HUES64 (cell line): ENCODE results near the gene BUB1B.

Experiments
- H3K27ac ChIP-seq: 2 replicates; pipeline ENCODE4 v1.7.0; 2013; ENCODE audit warnings: low read depth, low read length, inconsistent platforms
- H3K27me3 ChIP-seq: 2 replicates; pipeline ENCODE4 v1.6.1; 2013; ENCODE audit warnings: mild to moderate bottlenecking, low read length; ENCODE audit not compliant: insufficient read depth
- H3K36me3 ChIP-seq: 2 replicates; pipeline ENCODE4 v1.6.1; 2013; ENCODE audit warnings: mild to moderate bottlenecking, low read length; ENCODE audit not compliant: insufficient read depth
- H3K4me1 ChIP-seq: 2 replicates; pipeline ENCODE4 v1.6.1; 2013; ENCODE audit warnings: mild to moderate bottlenecking, low read length, moderate library complexity; ENCODE audit not compliant: insufficient read depth
- H3K4me3 ChIP-seq: 2 replicates; pipeline ENCODE4 v1.5.1; 2013; ENCODE audit warnings: mild to moderate bottlenecking, low read length, moderate library complexity
- H3K9ac ChIP-seq: 2 replicates; pipeline ENCODE4 v1.6.1; 2013; ENCODE audit warnings: mild to moderate bottlenecking, low read depth, low read length
- H3K9me3 ChIP-seq: 2 replicates; pipeline ENCODE4 v1.6.1; 2013; ENCODE audit warnings: low read depth, low read length; ENCODE audit not compliant: insufficient read depth
- WGBS: fragments of 150-250, 120-280 bp; methylation state at CpG from one replicate; pipeline ENCODE4 v1.1.7; 2013; ENCODE audit warnings: missing lambda C conversion rate; 5-methylcytosine and 5-hydroxymethylcytosine counted together

The BUB1B gene

GRCh38 chr15:40264321-40265153, 103.7 kb downstream of the BUB1B start:
- Histone ChIP-seq H3K4me1 (peaks cover 2% of the 10 kb centered on the region; the same call in 1 of the 2 replicates), H3K4me3 (no peak overlapping the region), H3K27me3 (no peaks in the 10 kb centered on the region), H3K9ac (no peak overlapping the region), H3K27ac (no peak overlapping the region), H3K9me3 (no peaks in the 10 kb centered on the region), H3K36me3 (no peaks in the 10 kb centered on the region)
- WGBS, result 89% methylated on average over 16 of the region's 16 CpGs

DNA sequence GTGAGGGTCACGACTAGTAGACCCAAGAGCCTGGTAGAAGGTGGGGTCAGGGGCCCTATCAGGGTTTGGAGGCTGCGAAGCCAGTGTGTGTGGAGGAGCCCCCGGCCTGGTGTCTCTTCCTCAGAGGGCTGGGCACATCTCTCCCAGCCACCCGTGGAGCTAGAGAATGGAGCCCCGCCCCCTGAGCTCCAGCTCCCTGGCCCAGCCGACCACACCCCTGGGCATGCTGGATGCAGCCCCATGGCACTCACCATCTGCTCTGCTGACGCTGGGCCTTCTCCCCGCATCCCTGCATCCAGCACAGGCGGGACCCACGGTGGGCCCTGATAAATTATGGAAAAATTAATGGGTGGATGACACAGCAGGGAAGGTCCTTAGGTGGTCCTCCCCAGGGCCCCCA, 104.5 kb downstream of the BUB1B start:
- Histone ChIP-seq H3K4me3 (no peak overlapping the region), H3K9ac (no peak overlapping the region), H3K27ac (no peak overlapping the region), H3K36me3 (no peaks in the 10 kb centered on the region), H3K4me1 (peaks cover 2% of the 10 kb centered on the region; the same call in 1 of the 2 replicates), H3K27me3 (no peaks in the 10 kb centered on the region), H3K9me3 (no peaks in the 10 kb centered on the region)
- WGBS, result 80% methylated on average over 10 of the region's 10 CpGs

DNA sequence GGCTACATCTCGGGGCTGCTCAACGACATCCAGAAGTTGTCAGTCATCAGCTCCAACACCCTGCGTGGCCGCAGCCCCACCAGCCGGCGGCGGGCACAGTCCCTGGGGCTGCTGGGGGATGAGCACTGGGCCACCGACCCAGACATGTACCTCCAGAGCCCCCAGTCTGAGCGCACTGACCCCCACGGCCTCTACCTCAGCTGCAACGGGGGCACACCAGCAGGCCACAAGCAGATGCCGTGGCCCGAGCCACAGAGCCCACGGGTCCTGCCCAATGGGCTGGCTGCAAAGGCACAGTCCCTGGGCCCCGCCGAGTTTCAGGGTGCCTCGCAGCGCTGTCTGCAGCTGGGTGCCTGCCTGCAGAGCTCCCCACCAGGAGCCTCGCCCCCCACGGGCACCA, 105.0 kb downstream of the BUB1B start:
- Histone ChIP-seq H3K27ac (no peak overlapping the region), H3K27me3 (no peaks in the 10 kb centered on the region), H3K9ac (no peak overlapping the region), H3K4me1 (peaks cover 2% of the 10 kb centered on the region; the same call in 1 of the 2 replicates), H3K36me3 (no peaks in the 10 kb centered on the region), H3K4me3 (no peak overlapping the region), H3K9me3 (no peaks in the 10 kb centered on the region)
- WGBS, result 95% methylated on average over 20 of the region's 20 CpGs

DNA sequence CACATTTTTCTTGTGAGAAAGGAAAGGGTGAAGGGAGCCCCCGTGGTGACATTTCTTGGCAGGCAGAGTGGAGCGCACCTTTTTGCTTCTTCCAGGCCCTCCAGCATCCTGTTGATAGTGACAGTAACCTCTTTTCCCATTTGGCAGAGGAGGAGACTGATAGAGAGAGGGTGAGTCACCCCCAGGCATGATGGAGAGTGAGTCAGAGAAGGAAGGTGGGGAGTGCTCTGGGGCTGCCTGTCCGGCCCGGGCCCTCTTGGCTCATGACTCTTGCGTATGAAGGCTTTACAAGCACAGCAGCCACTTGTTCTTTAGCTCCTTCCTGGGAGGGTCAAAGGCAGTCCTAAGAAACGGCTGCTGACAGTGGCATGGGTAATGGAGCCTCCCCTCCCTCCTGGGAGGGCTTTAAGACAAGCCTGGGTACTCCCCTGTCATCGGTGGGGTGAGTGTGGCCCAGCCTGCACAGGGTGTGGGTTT, 106.0 kb downstream of the BUB1B start:
- peaks cover 2% of the 10 kb centered on the region; the same call in 1 of the 2 replicates for H3K4me1 ChIP-seq
- H3K4me3 ChIP-seq, result no peak overlapping the region
- 60% methylated on average over 7 of the region's 7 CpGs for WGBS
- no peak overlapping the region for H3K27ac ChIP-seq
- no peaks in the 10 kb centered on the region for H3K27me3 ChIP-seq
- H3K9ac ChIP-seq, result no peak overlapping the region
- no peaks in the 10 kb centered on the region for H3K9me3 ChIP-seq
- H3K36me3 ChIP-seq, result no peaks in the 10 kb centered on the region

DNA sequence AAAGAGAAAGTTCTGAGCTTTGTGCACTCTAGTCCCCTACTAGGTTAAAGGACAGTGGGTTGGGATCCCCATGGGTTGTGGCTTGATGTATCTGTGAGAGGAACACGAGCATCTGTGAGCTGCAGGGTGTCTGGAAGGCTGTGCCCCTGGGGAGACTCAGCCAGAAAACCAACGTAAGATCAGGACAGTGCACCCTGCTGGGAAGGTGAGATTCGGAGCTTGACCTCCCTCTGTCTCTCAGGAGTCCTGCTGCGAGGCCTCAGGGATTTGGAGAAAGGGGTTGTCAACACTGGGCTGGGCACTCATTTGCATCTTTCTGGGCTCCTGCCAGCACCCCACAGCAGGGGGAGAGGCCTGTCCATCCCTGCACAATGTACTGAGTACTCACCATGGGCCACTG, 106.8 kb downstream of the BUB1B start:
- Histone ChIP-seq H3K27ac (no peak overlapping the region), H3K27me3 (no peaks in the 10 kb centered on the region), H3K9me3 (no peaks in the 10 kb centered on the region), H3K4me1 (peaks cover 2% of the 10 kb centered on the region; the same call in 1 of the 2 replicates), H3K4me3 (no peak overlapping the region), H3K9ac (no peak overlapping the region), H3K36me3 (no peaks in the 10 kb centered on the region)
- WGBS, result 31% methylated on average over 4 of the region's 4 CpGs

DNA sequence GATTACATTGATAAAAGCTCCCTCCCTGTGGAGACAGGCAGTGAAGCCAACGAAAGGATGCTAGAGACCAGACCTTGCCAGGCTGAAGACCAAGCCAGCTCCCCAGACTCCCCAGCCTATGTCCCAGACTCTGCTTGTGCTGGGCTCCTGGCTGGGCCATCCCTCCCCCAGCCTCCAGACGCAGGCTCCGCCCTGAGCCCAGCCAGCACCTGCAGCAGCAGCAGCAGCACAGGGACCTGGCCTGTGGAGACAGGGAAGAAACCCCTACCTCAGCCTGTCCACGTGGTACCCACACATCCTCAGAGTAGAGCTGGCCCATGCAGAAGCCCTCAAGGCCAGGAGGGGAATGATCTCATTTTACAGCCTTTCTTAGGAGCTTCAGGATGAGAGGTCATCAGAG, 108.7 kb downstream of the BUB1B start:
- peaks cover 2% of the 10 kb centered on the region; the same call in 1 of the 2 replicates for H3K4me1 ChIP-seq

GRCh38 chr15:40270246-40270995, 109.6 kb downstream of the BUB1B start:
- Histone ChIP-seq H3K27ac (no peak overlapping the region), H3K4me1 (peaks cover 2% of the 10 kb centered on the region; the same call in 1 of the 2 replicates), H3K36me3 (no peaks in the 10 kb centered on the region), H3K9me3 (no peaks in the 10 kb centered on the region), H3K9ac (no peak overlapping the region), H3K4me3 (no peak overlapping the region), H3K27me3 (no peaks in the 10 kb centered on the region)
- 91% methylated on average over 11 of the region's 11 CpGs for WGBS

More for the DNA sequence above, 108.7 kb downstream of the BUB1B start:
- H3K27me3 ChIP-seq, result no peaks in the 10 kb centered on the region
- H3K4me3 ChIP-seq, result no peak overlapping the region
- no peak overlapping the region for H3K9ac ChIP-seq
- no peaks in the 10 kb centered on the region for H3K36me3 ChIP-seq
- 75% methylated on average over 4 of the region's 4 CpGs for WGBS
- no peaks in the 10 kb centered on the region for H3K9me3 ChIP-seq
- H3K27ac ChIP-seq, result no peak overlapping the region
